HG03575 (cell line): ENCODE results near the gene GTF2H2C_2.
"Not testable (repeated sequence)": the region's sequence is repeated elsewhere in the genome, so short reads cannot be mapped to it uniquely, and the experiment has no call there.

ENCODE experiments used
- ATAC-seq: cut with Tn5 transposase; IDR thresholded peaks from one replicate; pipeline ENCODE4 v1.9.1; 2021; ENCODE audit not compliant: unreplicated experiment, insufficient number of reproducible peaks, low FRiP score; ENCODE audit errors: extremely low read depth

GTF2H2C_2 gene

GRCh38 chr5:70415117-70415516 lies at the start of gene GTF2H2C_2:
TSS of gene GTF2H2C_2 (plus strand) at chr5:70415368.
- not testable (repeated sequence) for ATAC-seq

GRCh38 chr5:70400984-70401686 lies 14.0 kb upstream of the GTF2H2C_2 start:
- ATAC-seq = not testable (repeated sequence)

GRCh38 chr5:70421322-70421721 lies 6.2 kb downstream of the GTF2H2C_2 start:
- not testable (repeated sequence) for ATAC-seq

GRCh38 chr5:70423215-70423614 lies 8.0 kb downstream of the GTF2H2C_2 start:
- ATAC-seq = not testable (repeated sequence)

- not testable (repeated sequence) for ATAC-seq
Observed at GRCh38 chr5:70438518-70438917, 23.4 kb downstream of the GTF2H2C_2 start.

GRCh38 chr5:70449565-70449964 lies 34.4 kb downstream of the GTF2H2C_2 start:
- ATAC-seq = not testable (repeated sequence)

- not testable (repeated sequence) for ATAC-seq
Observed at GRCh38 chr5:70451249-70451984, 36.2 kb downstream of the GTF2H2C_2 start.

- peak; percentile 84 for ATAC-seq
Observed at GRCh38 chr5:70457093-70457492, 41.9 kb downstream of the GTF2H2C_2 start.

GRCh38 chr5:70459188-70459587 lies 44.0 kb downstream of the GTF2H2C_2 start:
- not testable (repeated sequence) for ATAC-seq

GRCh38 chr5:70461984-70462383 lies 46.8 kb downstream of the GTF2H2C_2 start:
- not testable (repeated sequence) for ATAC-seq

- not testable (repeated sequence) for ATAC-seq
Observed at GRCh38 chr5:70464019-70464637, 49.0 kb downstream of the GTF2H2C_2 start.

GRCh38 chr5:70469926-70470509 lies 54.9 kb downstream of the GTF2H2C_2 start:
- ATAC-seq = not testable (repeated sequence)
